Large intestine (tissue), 3 donors: Measurements from ENCODE around the gene NRG3. TPM values are rescaled to one million over a fixed set of nuclear protein-coding genes. Genes with fewer than 3 reads are reported as not detected.

ENCODE experiments used
- DNase-seq, 2 donors: peaks; one replicate each; pipeline versions ENCODE4 v3.0.0 to v3.0.0-alpha.2; 2013
- H3K27ac ChIP-seq: one replicate; pipeline ENCODE4 v1.5.1; 2013; ENCODE audit warnings: low read length
- H3K27me3 ChIP-seq: 2 replicates; pipeline ENCODE4 v1.6.1; 2013; ENCODE audit warnings: low read length; ENCODE audit not compliant: control insufficient read depth, insufficient read depth
- H3K36me3 ChIP-seq: 2 replicates; pipeline ENCODE4 v1.6.1; 2013; ENCODE audit warnings: low read length; ENCODE audit not compliant: control insufficient read depth, insufficient read depth
- H3K4me1 ChIP-seq: one replicate; pipeline ENCODE4 v1.6.1; 2013; ENCODE audit warnings: low read length; ENCODE audit not compliant: control insufficient read depth, insufficient read depth
- H3K4me3 ChIP-seq: one replicate; pipeline ENCODE4 v1.5.1; 2013; ENCODE audit warnings: low read length
- H3K9me3 ChIP-seq: one replicate; pipeline ENCODE4 v1.6.1; 2013; ENCODE audit warnings: mild to moderate bottlenecking, low read depth, low read length, moderate library complexity; ENCODE audit not compliant: control insufficient read depth
- WGBS: methylation state at CpG from one replicate; pipeline ENCODE4 v1.1.5; 2013; ENCODE audit warnings: low lambda C conversion rate; ENCODE audit not compliant: insufficient coverage; 5-methylcytosine and 5-hydroxymethylcytosine counted together
- polyA plus RNA-seq: library from polyadenylated mRNA; unstranded; fragments of 120-200 nt; gene quantifications from one replicate; pipeline ENCODE4 v1.2.1, GENCODE V29; 2013

The NRG3 gene
- polyA plus RNA-seq, 1 donor: 0.96 TPM

DNA sequence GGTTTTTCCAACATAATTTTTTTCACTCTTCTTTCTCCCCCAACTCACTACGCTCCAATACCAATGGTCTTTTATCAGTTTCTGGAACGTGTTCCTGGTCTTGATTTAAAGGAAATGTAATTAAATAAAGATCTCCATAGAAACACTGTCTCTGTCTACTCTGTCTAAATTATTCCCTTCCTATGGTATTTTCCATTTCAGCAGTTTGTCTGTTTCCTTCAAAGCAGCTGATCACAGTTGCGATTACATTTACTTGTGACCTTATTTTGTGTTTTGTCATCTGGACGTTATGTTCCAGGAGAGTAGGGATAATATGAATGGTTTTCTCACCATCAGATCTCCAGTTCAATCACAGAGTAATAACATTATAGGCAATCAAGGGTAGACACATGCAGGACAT, 359.2 kb downstream of the NRG3 start:
- Histone ChIP-seq H3K4me3 (no peak overlapping the region), H3K9me3 (no peaks in the 10 kb centered on the region), H3K27me3 (no peaks in the 10 kb centered on the region), H3K27ac (no peak overlapping the region), H3K36me3 (no peaks in the 10 kb centered on the region), H3K4me1 (no peaks in the 10 kb centered on the region)
- WGBS: 60% methylated on average over 1 of the region's 4 CpGs
- no peak for DNase-seq

DNA sequence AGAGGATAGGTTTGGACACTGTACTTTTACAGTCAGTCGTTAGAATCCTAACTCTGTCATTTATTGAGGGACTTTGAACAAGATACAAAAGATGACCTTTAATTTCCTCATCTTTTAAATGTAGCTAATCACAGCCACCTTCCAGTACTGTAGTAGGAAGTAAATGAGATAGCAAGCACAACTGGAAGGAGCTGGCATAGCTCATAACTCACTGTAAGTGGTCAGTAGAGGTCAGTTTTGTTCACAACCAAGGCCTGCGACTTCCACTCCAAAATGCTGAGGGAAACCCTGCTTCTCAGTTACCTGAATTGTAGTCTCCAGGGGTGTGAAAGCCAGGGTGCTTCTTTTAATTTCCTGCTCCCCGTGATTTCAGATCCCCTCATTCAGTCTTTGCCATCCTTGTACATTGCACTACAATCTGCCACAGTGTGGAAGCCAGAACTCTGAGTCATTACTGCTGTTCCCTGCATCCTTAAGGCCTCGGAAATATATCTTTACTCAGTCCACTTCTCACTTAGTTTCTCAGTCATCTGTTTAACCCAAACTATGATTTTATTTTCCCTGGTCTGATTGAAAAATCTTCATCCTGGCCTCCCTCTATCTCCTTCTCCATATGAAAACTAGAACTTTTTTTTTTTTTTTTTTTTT, 361.2 kb downstream of the NRG3 start:
- WGBS: 100% methylated on average over 1 of the region's 4 CpGs
- no peaks in the 10 kb centered on the region for H3K9me3 ChIP-seq
- DNase-seq: peak in 1 of 2 donors; percentile 4
- no peak overlapping the region for H3K4me3 ChIP-seq
- H3K27ac ChIP-seq: no peak overlapping the region
- H3K36me3 ChIP-seq: no peaks in the 10 kb centered on the region
- no peaks in the 10 kb centered on the region for H3K27me3 ChIP-seq
- H3K4me1 ChIP-seq: no peaks in the 10 kb centered on the region

- DNase-seq: no peak
- Histone ChIP-seq H3K36me3 (no peaks in the 10 kb centered on the region), H3K27me3 (no peaks in the 10 kb centered on the region), H3K9me3 (no peaks in the 10 kb centered on the region), H3K4me3 (no peak overlapping the region), H3K4me1 (no peaks in the 10 kb centered on the region), H3K27ac (no peak overlapping the region)
- WGBS: no CpG with 5 or more reads among the region's 1 CpG
Measured at GRCh38 chr10:82238291-82238690, 363.3 kb downstream of the NRG3 start.

DNA sequence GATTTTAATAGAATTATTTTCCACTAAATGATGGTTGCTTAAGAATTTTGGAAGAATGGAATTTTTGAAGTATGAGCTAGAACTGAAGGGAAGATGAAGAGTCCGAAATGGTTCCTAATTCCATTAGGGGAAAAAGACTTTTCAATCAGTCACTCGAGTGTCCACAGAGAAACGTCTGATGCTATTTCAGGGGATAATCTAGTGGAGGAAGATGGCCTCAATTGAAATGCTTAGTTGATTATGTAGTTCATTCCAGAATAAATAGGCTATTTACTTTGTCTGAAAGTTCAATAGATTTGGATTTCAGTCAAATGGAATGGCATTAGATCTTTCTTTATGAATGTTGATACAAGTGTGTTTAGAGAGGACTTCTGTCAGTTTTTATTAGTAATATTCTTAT, 365.4 kb downstream of the NRG3 start:
- Histone ChIP-seq H3K4me3 (no peak overlapping the region), H3K27ac (no peak overlapping the region), H3K4me1 (no peaks in the 10 kb centered on the region), H3K9me3 (no peaks in the 10 kb centered on the region), H3K27me3 (no peaks in the 10 kb centered on the region), H3K36me3 (no peaks in the 10 kb centered on the region)
- no peak for DNase-seq
- WGBS: 100% methylated on average over 1 of the region's 3 CpGs

- no CpG with 5 or more reads among the region's 2 CpGs for WGBS
- H3K4me3 ChIP-seq: no peak overlapping the region
- no peaks in the 10 kb centered on the region for H3K36me3 ChIP-seq
- no peaks in the 10 kb centered on the region for H3K27me3 ChIP-seq
- peak overlapping the region; percentile 25 for H3K27ac ChIP-seq
- H3K4me1 ChIP-seq: no peaks in the 10 kb centered on the region
- peak; percentile 4 to 25 for DNase-seq
- H3K9me3 ChIP-seq: no peaks in the 10 kb centered on the region
Measured at GRCh38 chr10:82242778-82243177, 367.8 kb downstream of the NRG3 start.

GRCh38 chr10:82245157-82245556, 370.2 kb downstream of the NRG3 start:
- no peak overlapping the region for H3K27ac ChIP-seq
- no peak for DNase-seq
- H3K27me3 ChIP-seq: no peaks in the 10 kb centered on the region
- no CpG with 5 or more reads among the region's 2 CpGs for WGBS
- no peaks in the 10 kb centered on the region for H3K36me3 ChIP-seq
- H3K4me3 ChIP-seq: no peak overlapping the region
- no peaks in the 10 kb centered on the region for H3K9me3 ChIP-seq
- no peaks in the 10 kb centered on the region for H3K4me1 ChIP-seq

- Histone ChIP-seq H3K4me3 (no peak overlapping the region), H3K27ac (no peak overlapping the region), H3K36me3 (no peaks in the 10 kb centered on the region), H3K27me3 (no peaks in the 10 kb centered on the region), H3K4me1 (no peaks in the 10 kb centered on the region), H3K9me3 (no peaks in the 10 kb centered on the region)
- 78% methylated on average over 3 of the region's 4 CpGs for WGBS
- DNase-seq: no peak
Measured at GRCh38 chr10:82245906-82246560, 371.0 kb downstream of the NRG3 start.

DNA sequence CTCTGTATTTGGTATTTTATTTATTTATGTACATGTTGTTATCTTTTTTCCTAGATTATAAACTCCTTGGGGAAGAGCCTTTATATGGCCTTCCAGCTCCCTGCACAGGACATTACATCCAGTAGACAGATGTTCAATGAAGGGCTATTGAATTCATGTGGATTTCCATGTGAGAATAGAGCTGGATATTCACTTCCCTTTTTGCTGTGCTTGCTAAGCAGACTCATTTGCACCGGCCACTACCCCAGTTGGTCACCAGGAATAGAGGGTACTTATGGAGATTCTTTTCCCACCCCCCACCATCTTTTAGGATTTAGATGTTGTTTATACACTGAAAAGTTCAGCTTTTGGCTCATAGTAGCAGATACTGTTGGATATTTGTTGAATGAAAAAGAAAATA, 374.1 kb downstream of the NRG3 start:
- Histone ChIP-seq H3K27me3 (no peaks in the 10 kb centered on the region), H3K4me1 (no peaks in the 10 kb centered on the region), H3K36me3 (no peaks in the 10 kb centered on the region), H3K4me3 (no peak overlapping the region), H3K9me3 (no peaks in the 10 kb centered on the region), H3K27ac (no peak overlapping the region)
- DNase-seq: no peak
- no CpG with 5 or more reads among the region's 1 CpG for WGBS

DNA sequence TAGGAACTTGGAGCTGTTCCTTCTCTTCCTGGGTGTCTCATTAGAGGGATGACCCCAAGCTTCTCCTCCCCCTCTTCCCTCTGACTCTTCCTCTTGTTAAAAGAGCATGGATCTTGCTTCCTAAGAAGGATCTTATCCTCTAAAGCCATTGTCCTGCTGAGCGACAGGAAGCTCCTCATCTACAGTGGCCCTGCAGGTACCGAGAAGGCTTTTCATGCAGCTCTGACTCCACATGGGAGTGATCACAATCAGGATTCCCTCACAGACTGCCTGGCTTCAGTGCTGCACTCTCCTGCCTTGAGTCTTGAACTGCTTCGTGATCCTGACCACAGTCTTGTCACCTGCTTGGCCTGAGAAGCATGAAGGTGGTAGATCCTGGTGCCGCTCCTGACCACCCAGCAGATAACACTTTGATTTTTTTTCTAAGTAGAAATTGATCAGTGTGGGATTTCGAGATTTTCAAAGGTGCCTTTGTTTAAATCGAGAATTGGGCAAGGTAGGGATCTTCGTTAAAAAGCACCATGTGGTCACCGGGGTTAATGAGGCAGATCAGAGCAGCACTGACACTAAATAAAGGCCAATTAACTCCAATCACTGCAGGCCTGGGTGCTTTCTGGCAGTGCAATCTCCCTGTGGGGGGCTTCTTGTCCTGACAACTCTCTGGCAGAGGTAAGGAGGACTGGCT, 376.4 kb downstream of the NRG3 start:
- WGBS: 80% methylated on average over 2 of the region's 8 CpGs
- no peak overlapping the region for H3K4me3 ChIP-seq
- H3K9me3 ChIP-seq: no peaks in the 10 kb centered on the region
- no peaks in the 10 kb centered on the region for H3K27me3 ChIP-seq
- H3K27ac ChIP-seq: no peak overlapping the region
- DNase-seq: no peak
- no peaks in the 10 kb centered on the region for H3K36me3 ChIP-seq
- no peaks in the 10 kb centered on the region for H3K4me1 ChIP-seq

- Histone ChIP-seq H3K9me3 (no peaks in the 10 kb centered on the region), H3K4me1 (no peaks in the 10 kb centered on the region), H3K4me3 (no peak overlapping the region), H3K27me3 (no peaks in the 10 kb centered on the region), H3K36me3 (no peaks in the 10 kb centered on the region), H3K27ac (no peak overlapping the region)
- WGBS: no CpG with 5 or more reads among the region's 1 CpG
- DNase-seq: no peak
Measured at GRCh38 chr10:82252081-82252480, 377.1 kb downstream of the NRG3 start.
